Stimulated activated CD4-positive, alpha-beta T cell treated with anti-CD3 and anti-CD28 coated beads, Interleukin-12 subunit alpha, Interleukin-12 subunit beta, amount 100 ng/mL, for 48 hours (primary cell): Measurements from ENCODE around the gene EVA1B.

Experiments used
- DNase-seq, 3 donors: peaks; one replicate each; pipeline ENCODE4 v3.0.0-alpha.2; 2020; ENCODE audit warnings: low read depth in 2 of 3, low spot score in 1 of 3

Gene EVA1B

GRCh38 chr1:36320767-36321118 lies 2.7 kb downstream of the EVA1B start:
- no peak for DNase-seq

- no peak for DNase-seq
These were observed 3.1 kb downstream of the EVA1B start for GRCh38 chr1:36320291-36320761.

GRCh38 chr1:36309397-36309796 lies 14.0 kb downstream of the EVA1B start:
- DNase-seq: no peak

- DNase-seq: no peak
These were observed 15.7 kb downstream of the EVA1B start for GRCh38 chr1:36307601-36308330.

- DNase-seq: peak; percentile 84 to 88 (median 85)
These were observed 16.5 kb downstream of the EVA1B start for GRCh38 chr1:36306902-36307456.

- peak in 1 of 3 donors; percentile 49 for DNase-seq
These were observed 17.1 kb downstream of the EVA1B start, which contains the start of gene SH3D21 for GRCh38 chr1:36306210-36306901. Gene SH3D21, plus strand, starts transcription at chr1:36306368. Its CDS starts 53 bp downstream, at chr1:36306421.

- no peak for DNase-seq
These were observed 17.6 kb downstream of the EVA1B start for GRCh38 chr1:36305915-36306209.

- DNase-seq: peak; percentile 34 to 45 (median 35)
These were observed 18.2 kb downstream of the EVA1B start for GRCh38 chr1:36304970-36305914.

GRCh38 chr1:36304521-36304920 lies 18.9 kb downstream of the EVA1B start:
- no peak for DNase-seq

- DNase-seq: no peak
These were observed 19.6 kb downstream of the EVA1B start for GRCh38 chr1:36303650-36304360.

GRCh38 chr1:36303244-36303643 lies 20.2 kb downstream of the EVA1B start:
- DNase-seq: no peak

GRCh38 chr1:36301220-36301619 lies 22.2 kb downstream of the EVA1B start:
- no peak for DNase-seq

GRCh38 chr1:36300526-36300925 lies 22.9 kb downstream of the EVA1B start:
- DNase-seq: no peak

- DNase-seq: no peak
These were observed 24.8 kb downstream of the EVA1B start for GRCh38 chr1:36298640-36299039.

- no peak for DNase-seq
These were observed 26.4 kb downstream of the EVA1B start for GRCh38 chr1:36297062-36297461.

GRCh38 chr1:36295390-36295789 lies 28.1 kb downstream of the EVA1B start:
- no peak for DNase-seq

GRCh38 chr1:36287595-36287994 lies 35.9 kb downstream of the EVA1B start:
- no peak for DNase-seq

GRCh38 chr1:36286802-36287201 lies 36.6 kb downstream of the EVA1B start:
- DNase-seq: no peak

GRCh38 chr1:36285443-36286101 lies 37.9 kb downstream of the EVA1B start:
- peak in 2 of 3 donors; percentile 41 to 65 for DNase-seq

- DNase-seq: no peak
These were observed 38.9 kb downstream of the EVA1B start for GRCh38 chr1:36284517-36284916.
